Trophoblast cell (in vitro differentiated cells and primary cell): Measurements from ENCODE around the gene ESR2.

Source experiments
- DNase-seq, 2 donors: peaks; one replicate each; pipeline ENCODE4 v3.0.0-alpha.2; 2016
- H2AFZ ChIP-seq: 2 replicates; pipeline ENCODE4 v1.6.1; 2013; ENCODE audit warnings: low read length, moderate library complexity, mild to moderate bottlenecking; ENCODE audit not compliant: insufficient read depth, poor library complexity
- H2AK5ac ChIP-seq: 2 replicates; pipeline ENCODE4 v1.6.1; 2013; ENCODE audit warnings: mild to moderate bottlenecking, low read length
- H2BK120ac ChIP-seq: 2 replicates; pipeline ENCODE4 v1.6.1; 2013; ENCODE audit warnings: low read length, mild to moderate bottlenecking, moderate library complexity; ENCODE audit not compliant: insufficient read depth, poor library complexity
- H2BK12ac ChIP-seq: 2 replicates; pipeline ENCODE4 v1.6.1; 2013; ENCODE audit warnings: mild to moderate bottlenecking, low read length, moderate library complexity
- H2BK5ac ChIP-seq: 2 replicates; pipeline ENCODE4 v1.6.1; 2013; ENCODE audit warnings: low read length, low read depth, moderate library complexity, mild to moderate bottlenecking; ENCODE audit not compliant: poor library complexity
- H3K14ac ChIP-seq: 2 replicates; pipeline ENCODE4 v1.6.1; 2013; ENCODE audit warnings: mild to moderate bottlenecking, low read length
- H3K18ac ChIP-seq: 2 replicates; pipeline ENCODE4 v1.6.1; 2013; ENCODE audit warnings: mild to moderate bottlenecking, low read length
- H3K23ac ChIP-seq: 2 replicates; pipeline ENCODE4 v1.6.1; 2013; ENCODE audit warnings: low read length
- H3K27ac ChIP-seq: 2 replicates; pipeline ENCODE4 v1.5.1; 2013; ENCODE audit warnings: low read depth, mild to moderate bottlenecking, inconsistent platforms, low read length, moderate library complexity
- H3K27me3 ChIP-seq: 2 replicates; pipeline ENCODE4 v1.6.1; 2013; ENCODE audit warnings: inconsistent platforms, mild to moderate bottlenecking, low read length, moderate library complexity; ENCODE audit not compliant: insufficient read depth
- H3K36me3 ChIP-seq, 2 experiments: 1 replicate in 1 of 2; 2 replicates in 1 of 2; pipeline ENCODE4 v1.6.1; 2013; ENCODE audit warnings: low read length in 2 of 2, mild to moderate bottlenecking in 2 of 2, moderate library complexity in 1 of 2; ENCODE audit not compliant: insufficient read depth in 2 of 2, control insufficient read depth in 1 of 2
- H3K4ac ChIP-seq: 2 replicates; pipeline ENCODE4 v1.6.1; 2013; ENCODE audit warnings: low read depth, mild to moderate bottlenecking, low read length, moderate library complexity
- H3K4me1 ChIP-seq, 2 experiments: 1 replicate in 1 of 2; 2 replicates in 1 of 2; pipeline ENCODE4 v1.6.1; 2013; ENCODE audit warnings: low read length in 2 of 2, mild to moderate bottlenecking in 2 of 2, moderate library complexity in 1 of 2; ENCODE audit not compliant: insufficient read depth in 2 of 2, control insufficient read depth in 1 of 2
- H3K4me2 ChIP-seq: 2 replicates; pipeline ENCODE4 v1.6.1; 2013; ENCODE audit warnings: inconsistent platforms, mild to moderate bottlenecking, low read length, moderate library complexity
- H3K4me3 ChIP-seq: 2 replicates; pipeline ENCODE4 v1.5.1; 2013; ENCODE audit warnings: mild to moderate bottlenecking, low read depth, low read length, inconsistent platforms
- H3K79me1 ChIP-seq: one replicate; pipeline ENCODE4 v1.6.1; 2013; ENCODE audit warnings: low read length
- H3K79me2 ChIP-seq: 2 replicates; pipeline ENCODE4 v1.6.1; 2013; ENCODE audit warnings: low read length, mild to moderate bottlenecking; ENCODE audit not compliant: control insufficient read depth, insufficient read depth, poor library complexity
- H3K9ac ChIP-seq: 2 replicates; pipeline ENCODE4 v1.6.1; 2013; ENCODE audit warnings: mild to moderate bottlenecking, low read length
- H3K9me3 ChIP-seq: 2 replicates; pipeline ENCODE4 v1.6.1; 2013; ENCODE audit warnings: low read depth, mild to moderate bottlenecking, control low read depth, inconsistent platforms, low read length; ENCODE audit not compliant: insufficient read depth
- H4K12ac ChIP-seq: 2 replicates; pipeline ENCODE4 v1.6.1; 2013; ENCODE audit warnings: low read depth, mild to moderate bottlenecking, low read length, moderate library complexity
- H4K8ac ChIP-seq: 2 replicates; pipeline ENCODE4 v1.6.1; 2013; ENCODE audit warnings: low read depth, mild to moderate bottlenecking, low read length, moderate library complexity
- H4K91ac ChIP-seq: one replicate; pipeline ENCODE4 v1.6.1; 2013; ENCODE audit warnings: low read depth, mild to moderate bottlenecking, low read length, moderate library complexity
- WGBS: extraction: QIAGEN DNeasy Blood & Tissue Kit; methylation state at CpG from one replicate; pipeline ENCODE4 v1.1.7; 2013; ENCODE audit warnings: missing lambda C conversion rate; ENCODE audit not compliant: insufficient read length, insufficient coverage; ENCODE audit errors: extremely low coverage; 5-methylcytosine and 5-hydroxymethylcytosine counted together

Gene ESR2

DNA sequence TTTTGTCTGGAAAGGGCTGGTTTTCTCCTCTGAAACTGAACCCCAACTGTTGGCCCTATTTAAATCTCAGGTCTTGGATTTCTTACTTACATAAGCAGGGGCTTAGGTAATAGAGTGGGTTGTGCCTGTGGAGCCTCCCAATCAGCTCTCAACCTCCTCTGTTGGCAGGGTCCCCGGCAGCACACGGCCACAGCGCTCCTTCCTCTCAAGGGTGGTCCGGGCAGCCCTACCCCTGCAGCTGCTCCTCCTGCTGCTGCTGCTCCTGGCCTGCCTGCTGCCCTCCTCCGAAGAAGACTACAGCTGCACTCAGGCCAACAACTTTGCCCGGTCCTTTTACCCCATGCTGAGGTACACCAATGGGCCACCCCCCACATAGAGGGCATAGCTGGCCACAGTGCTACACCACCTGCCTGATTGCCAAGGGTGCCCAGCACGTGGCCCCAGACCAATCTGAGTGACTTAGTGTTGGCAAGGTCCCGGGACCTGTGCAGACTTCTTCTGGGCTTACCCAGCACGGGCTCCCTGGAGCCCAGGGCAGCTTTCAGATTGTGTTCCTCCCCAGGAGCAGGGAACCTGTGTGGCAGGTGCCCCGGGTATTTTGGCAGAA lies 68.9 kb downstream of the ESR2 start:
- H3K9ac ChIP-seq: no peak overlapping the region
- no CpG with 5 or more reads among the region's 10 CpGs for WGBS

GRCh38 chr14:64221391-64222003 lies 72.7 kb downstream of the ESR2 start:
- H4K12ac ChIP-seq: no peak overlapping the region
- H3K36me3 ChIP-seq: peaks cover 24 to 36% of the 10 kb centered on the region in 2 experiments
- no peak overlapping the region for H3K4me2 ChIP-seq
- H4K91ac ChIP-seq: no peak overlapping the region
- H3K9me3 ChIP-seq: no peaks in the 10 kb centered on the region
- no peak overlapping the region for H3K9ac ChIP-seq
- H3K14ac ChIP-seq: no peak overlapping the region
- DNase-seq: no peak
- H2BK12ac ChIP-seq: no peak overlapping the region
- no peak overlapping the region for H3K23ac ChIP-seq
- no peak overlapping the region for H2AK5ac ChIP-seq
- H3K18ac ChIP-seq: no peak overlapping the region
- no peaks in the 10 kb centered on the region for H3K79me2 ChIP-seq
- H3K27ac ChIP-seq: no peak overlapping the region
- H3K4me3 ChIP-seq: no peak overlapping the region
- H2AFZ ChIP-seq: no peak overlapping the region
- no peak overlapping the region for H2BK120ac ChIP-seq
- no peaks in the 10 kb centered on the region for H3K27me3 ChIP-seq
- no CpG with 5 or more reads among the region's 14 CpGs for WGBS
- H4K8ac ChIP-seq: no peak overlapping the region
- peaks cover 2 to 8% of the 10 kb centered on the region in 2 experiments for H3K4me1 ChIP-seq
- no peak overlapping the region for H3K4ac ChIP-seq
- H3K79me1 ChIP-seq: no peaks in the 10 kb centered on the region
- no peak overlapping the region for H2BK5ac ChIP-seq

More for the DNA sequence above, 68.9 kb downstream of the ESR2 start:
- H2AFZ ChIP-seq: no peak overlapping the region
- H3K4me1 ChIP-seq: no peaks in the 10 kb centered on the region
- no peak overlapping the region for H4K12ac ChIP-seq
- no peak overlapping the region for H3K4me3 ChIP-seq
- peaks cover 20 to 30% of the 10 kb centered on the region in 2 experiments for H3K36me3 ChIP-seq
- H2AK5ac ChIP-seq: no peak overlapping the region
- no peak overlapping the region for H3K4me2 ChIP-seq
- no peak overlapping the region for H3K14ac ChIP-seq
- no peak overlapping the region for H4K91ac ChIP-seq
- no peaks in the 10 kb centered on the region for H3K9me3 ChIP-seq
- H2BK120ac ChIP-seq: no peak overlapping the region
- DNase-seq: no peak
- no peaks in the 10 kb centered on the region for H3K79me2 ChIP-seq
- no peak overlapping the region for H3K4ac ChIP-seq
- no peak overlapping the region for H4K8ac ChIP-seq
- no peaks in the 10 kb centered on the region for H3K27me3 ChIP-seq
- no peak overlapping the region for H2BK12ac ChIP-seq
- no peaks in the 10 kb centered on the region for H3K79me1 ChIP-seq
- H2BK5ac ChIP-seq: no peak overlapping the region
- no peak overlapping the region for H3K27ac ChIP-seq
- no peak overlapping the region for H3K23ac ChIP-seq
- H3K18ac ChIP-seq: no peak overlapping the region

DNA sequence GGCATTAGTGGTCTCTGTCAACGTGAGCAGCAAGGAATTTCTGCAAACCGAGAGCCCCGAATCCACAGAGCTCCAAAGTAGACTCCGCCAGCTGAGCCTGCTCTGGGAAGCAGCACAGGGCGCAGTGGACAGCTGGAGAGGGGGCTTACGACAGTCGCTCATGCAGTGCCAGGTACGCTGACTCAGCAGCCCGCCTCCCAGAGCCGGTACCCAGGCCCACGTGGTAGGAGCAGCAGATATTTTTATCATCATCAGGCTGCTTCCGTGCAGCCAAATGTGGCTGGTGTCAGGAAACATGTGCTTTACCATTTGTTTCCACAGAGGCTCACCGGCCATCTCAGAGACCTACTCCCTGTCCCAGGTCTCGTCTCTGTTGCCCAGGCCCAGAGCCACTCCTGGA lies 73.7 kb downstream of the ESR2 start:
- no peak overlapping the region for H4K91ac ChIP-seq
- no peak overlapping the region for H3K9ac ChIP-seq
- H3K4me2 ChIP-seq: no peak overlapping the region
- H3K18ac ChIP-seq: no peak overlapping the region
- H3K79me2 ChIP-seq: no peaks in the 10 kb centered on the region
- no peak overlapping the region for H3K4me3 ChIP-seq
- no peaks in the 10 kb centered on the region for H3K79me1 ChIP-seq
- no peak overlapping the region for H2BK5ac ChIP-seq
- H2AK5ac ChIP-seq: no peak overlapping the region
- H2BK120ac ChIP-seq: no peak overlapping the region
- no peak overlapping the region for H2AFZ ChIP-seq
- WGBS: no CpG with 5 or more reads among the region's 14 CpGs
- H3K9me3 ChIP-seq: no peaks in the 10 kb centered on the region
- no peak overlapping the region for H4K12ac ChIP-seq
- H3K14ac ChIP-seq: no peak overlapping the region
- no peak overlapping the region for H3K4ac ChIP-seq
- H3K27ac ChIP-seq: no peak overlapping the region
- peaks cover 2 to 14% of the 10 kb centered on the region in 2 experiments for H3K4me1 ChIP-seq
- H4K8ac ChIP-seq: no peak overlapping the region
- H2BK12ac ChIP-seq: no peak overlapping the region
- peaks cover 23 to 42% of the 10 kb centered on the region in 2 experiments for H3K36me3 ChIP-seq
- no peak overlapping the region for H3K23ac ChIP-seq
- H3K27me3 ChIP-seq: no peaks in the 10 kb centered on the region
- no peak for DNase-seq

- Histone ChIP-seq H3K18ac (no peak overlapping the region), H3K4me2 (no peak overlapping the region), H4K12ac (no peak overlapping the region), H3K14ac (no peak overlapping the region), H2AFZ (no peak overlapping the region), H3K4me1 (peaks cover 2 to 14% of the 10 kb centered on the region in 2 experiments), H3K4me3 (no peak overlapping the region), H4K91ac (no peak overlapping the region), H4K8ac (no peak overlapping the region), H3K36me3 (peaks cover 19 to 40% of the 10 kb centered on the region in 2 experiments), H3K79me2 (no peaks in the 10 kb centered on the region), H3K9ac (no peak overlapping the region), H3K9me3 (no peaks in the 10 kb centered on the region), H3K27ac (no peak overlapping the region), H2BK5ac (no peak overlapping the region), H2BK120ac (no peak overlapping the region), H2AK5ac (no peak overlapping the region), H3K79me1 (no peaks in the 10 kb centered on the region), H3K23ac (no peak overlapping the region), H3K4ac (no peak overlapping the region), H3K27me3 (no peaks in the 10 kb centered on the region), H2BK12ac (no peak overlapping the region)
- no CpG with 5 or more reads among the region's 4 CpGs for WGBS
- no peak for DNase-seq
These were observed 74.1 kb downstream of the ESR2 start for GRCh38 chr14:64220056-64220455.
